Ovary (tissue), 10 donors: ENCODE data around the gene GPR150. TPM values are rescaled to one million over a fixed set of nuclear protein-coding genes. Genes with fewer than 3 reads are reported as not detected.

Experiments
- DNase-seq, 5 donors: peaks; one replicate each; pipeline ENCODE4 v3.0.0-alpha.2; 2019 to 2020
- H3K27ac ChIP-seq, 2 donors: fragments of 200-600 bp; one replicate each; pipeline versions ENCODE4 v1.5.1 to v1.8.0; 2019 to 2022
- H3K27me3 ChIP-seq: fragments of 200-600 bp; one replicate; pipeline ENCODE4 v1.8.0; 2022
- H3K36me3 ChIP-seq: fragments of 200-600 bp; sonication (generic); one replicate; pipeline ENCODE4 v1.5.1; 2019
- H3K4me1 ChIP-seq: one replicate; pipeline ENCODE4 v1.8.1; 2013; ENCODE audit warnings: mild to moderate bottlenecking, moderate library complexity; ENCODE audit not compliant: insufficient read depth
- H3K4me3 ChIP-seq: fragments of 200-600 bp; sonication (generic); one replicate; pipeline ENCODE4 v1.5.1; 2017
- H3K9me3 ChIP-seq, 2 donors: fragments of 200-600 bp in 1 of 2; sonication (generic) in 1 of 2; one replicate each; pipeline versions ENCODE4 v1.5.1 to v1.8.1; 2013 to 2019; ENCODE audit warnings: mild to moderate bottlenecking in 1 of 2, moderate library complexity in 1 of 2
- EP300 ChIP-seq: sonication (generic); formaldehyde crosslinking; IDR thresholded peaks from one replicate; pipeline ENCODE4 v1.6.1; 2017; ENCODE audit warnings: antibody characterized with exemption
- POLR2A ChIP-seq: fragments of 450-650 bp; IDR thresholded peaks from one replicate; pipeline ENCODE4 v1.6.1; 2017; ENCODE audit warnings: antibody characterized with exemption, mild to moderate bottlenecking, moderate library complexity
- WGBS, 3 donors: extraction: QIAGEN DNeasy Blood & Tissue Kit in 1 of 3; methylation state at CpG; one replicate each; pipeline versions ENCODE4 v1.1.5 to v1.1.7; 2013 to 2017; 5-methylcytosine and 5-hydroxymethylcytosine counted together
- intact Hi-C, 4 donors: fragments of 100-400 bp; cut with DNase I; formaldehyde crosslinking; loops; one replicate each; pipeline versions ENCODE4 v1.11.0 to v1.15.1; 2022 to 2023
- long read RNA-seq, 3 donors: library from polyadenylated mRNA in 2 of 3; unstranded in 2 of 3; transcript quantifications; one replicate each; pipeline ENCODE4 v2.0.0 and lab custom pipeline, GENCODE V29; 2021 to 2026
- polyA plus RNA-seq, 2 donors: library from polyadenylated mRNA; stranded (reverse); fragments of 200-250 nt in 1 of 2; fragments of 350-450 nt in 1 of 2; fragmentation: Illumina TruSeq in 1 of 2; extraction: RNeasy Lipid Tissue Mini Kit (QIAGEN cat#74804) in 1 of 2; gene quantifications; one replicate each; pipeline ENCODE4 v1.2.3, GENCODE V29; 2013 to 2014
- total RNA-seq, 7 donors: library from RNA; depleted of rRNA in 2 of 7; stranded (reverse); fragments of >200 nt in 2 of 7; fragmentation: NEBNext Ultra II Directional in 3 of 7; extraction: Animal tissue kit (Norgen Biotek cat#: 25700) in 3 of 7; gene quantifications; one replicate each; pipeline versions ENCODE4 v1.1.0 to v1.2.4, GENCODE V29; 2016 to 2023
- TF ChIP-seq, protein P1 (sequence below), 3 donors: fragments of 450-650 bp in 2 of 3; fragments of 200-600 bp in 1 of 3; IDR thresholded peaks; one replicate each; pipeline versions ENCODE4 v1.5.1 to v1.8.0; 2016 to 2022; ENCODE audit warnings: antibody characterized with exemption in 3 of 3, mild to moderate bottlenecking in 1 of 3
- donor health status: DM: no; HTN: no; CAD: no; lungs with moderate emphysema.
- donor health status: DM: no; HTN: no; CAD: no.
- donor health status: Bipolar disorder and iron deficiency.
- donor health status: DM: yes; HTN: yes; CAD: no.
- donor health status: DM: no; HTN: no; CAD: no.
- donor health status: DM: yes; HTN: yes; CAD: no.

Gene GPR150
- under 1 TPM in 3 of 7 donors, not detected in 4; 0.10 to 0.50 (median 0.10) TPM for total RNA-seq
- under 1 TPM; 0.05 to 0.28 TPM for polyA plus RNA-seq
- long read RNA-seq, donor 1: 0 reads
- long read RNA-seq, donor 2, partial matches to known transcripts: 0 of 1 reads
- long read RNA-seq, donor 2, other reads (novel, unspliced or antisense): 0 of 1 reads
- long read RNA-seq, donor 3: 0 reads

DNA sequence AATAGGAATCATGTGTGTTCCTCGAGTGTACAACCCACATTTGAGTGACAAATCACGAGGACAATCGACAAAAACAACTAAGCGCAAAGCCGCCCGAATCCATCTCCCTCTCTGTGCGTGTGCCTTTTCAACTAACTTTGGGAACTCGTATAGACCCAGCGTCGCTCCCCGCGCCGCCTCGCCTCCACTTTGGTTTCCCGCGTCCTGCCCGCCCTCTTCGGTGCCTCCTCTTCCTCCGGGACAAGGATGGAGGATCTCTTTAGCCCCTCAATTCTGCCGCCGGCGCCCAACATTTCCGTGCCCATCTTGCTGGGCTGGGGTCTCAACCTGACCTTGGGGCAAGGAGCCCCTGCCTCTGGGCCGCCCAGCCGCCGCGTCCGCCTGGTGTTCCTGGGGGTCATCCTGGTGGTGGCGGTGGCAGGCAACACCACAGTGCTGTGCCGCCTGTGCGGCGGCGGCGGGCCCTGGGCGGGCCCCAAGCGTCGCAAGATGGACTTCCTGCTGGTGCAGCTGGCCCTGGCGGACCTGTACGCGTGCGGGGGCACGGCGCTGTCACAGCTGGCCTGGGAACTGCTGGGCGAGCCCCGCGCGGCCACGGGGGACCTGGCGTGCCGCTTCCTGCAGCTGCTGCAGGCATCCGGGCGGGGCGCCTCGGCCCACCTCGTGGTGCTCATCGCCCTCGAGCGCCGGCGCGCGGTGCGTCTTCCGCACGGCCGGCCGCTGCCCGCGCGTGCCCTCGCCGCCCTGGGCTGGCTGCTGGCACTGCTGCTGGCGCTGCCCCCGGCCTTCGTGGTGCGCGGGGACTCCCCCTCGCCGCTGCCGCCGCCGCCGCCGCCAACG is at the start of gene GPR150:
Gene GPR150, plus strand, starts transcription at position 58 of the 840 bp plus-strand sequence. Its CDS starts 189 bp downstream, at position 247.
- H3K27ac ChIP-seq: no peak within 1 kb of the TSS
- intact Hi-C loops: loop anchor here in 1 of 4 donors (10.0 kb wide), 1 partner anchor 975 kb away; no protein-coding TSS in a partner anchor
- no peaks in the 10 kb centered on the region for H3K27me3 ChIP-seq
- H3K9me3 ChIP-seq: no peaks in the 10 kb centered on the region
- TF ChIP-seq POLR2A (no peak), EP300 (no peak)
- TF ChIP-seq, protein P1, sequence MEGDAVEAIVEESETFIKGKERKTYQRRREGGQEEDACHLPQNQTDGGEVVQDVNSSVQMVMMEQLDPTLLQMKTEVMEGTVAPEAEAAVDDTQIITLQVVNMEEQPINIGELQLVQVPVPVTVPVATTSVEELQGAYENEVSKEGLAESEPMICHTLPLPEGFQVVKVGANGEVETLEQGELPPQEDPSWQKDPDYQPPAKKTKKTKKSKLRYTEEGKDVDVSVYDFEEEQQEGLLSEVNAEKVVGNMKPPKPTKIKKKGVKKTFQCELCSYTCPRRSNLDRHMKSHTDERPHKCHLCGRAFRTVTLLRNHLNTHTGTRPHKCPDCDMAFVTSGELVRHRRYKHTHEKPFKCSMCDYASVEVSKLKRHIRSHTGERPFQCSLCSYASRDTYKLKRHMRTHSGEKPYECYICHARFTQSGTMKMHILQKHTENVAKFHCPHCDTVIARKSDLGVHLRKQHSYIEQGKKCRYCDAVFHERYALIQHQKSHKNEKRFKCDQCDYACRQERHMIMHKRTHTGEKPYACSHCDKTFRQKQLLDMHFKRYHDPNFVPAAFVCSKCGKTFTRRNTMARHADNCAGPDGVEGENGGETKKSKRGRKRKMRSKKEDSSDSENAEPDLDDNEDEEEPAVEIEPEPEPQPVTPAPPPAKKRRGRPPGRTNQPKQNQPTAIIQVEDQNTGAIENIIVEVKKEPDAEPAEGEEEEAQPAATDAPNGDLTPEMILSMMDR (IDR thresholded peaks at IDR 0.05): no peak
- no peaks in the 10 kb centered on the region for H3K36me3 ChIP-seq
- H3K4me3 ChIP-seq: peak within 1 kb of the TSS; percentile 43
- DNase-seq: peak in 2 of 5 donors; percentile 30 to 50
- H3K4me1 ChIP-seq: peaks cover 8% of the 10 kb centered on the region
- 0 to 1% (median 1%) methylated on average over 36 to 85 of the region's 85 CpGs for WGBS, 3 donors

DNA sequence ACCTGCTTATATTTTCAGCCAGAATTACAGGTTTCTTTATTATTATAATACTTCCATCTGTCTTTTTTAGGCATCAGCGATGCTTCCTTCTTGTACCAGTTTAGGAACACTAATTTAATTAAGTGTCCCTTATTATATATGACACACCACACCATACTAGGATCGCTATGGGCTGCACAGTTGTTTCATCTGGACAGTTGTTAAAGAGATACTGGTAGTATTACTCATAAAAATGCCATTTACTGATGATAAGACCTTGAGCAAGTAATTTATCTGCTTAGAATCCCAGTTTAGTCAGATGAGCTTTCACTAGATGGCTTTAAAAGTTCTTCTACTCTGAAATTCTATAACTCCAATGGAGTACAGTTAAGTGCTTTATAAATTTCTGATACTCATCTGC is 47.9 kb upstream of the GPR150 start:
- Histone ChIP-seq H3K27ac (no peak overlapping the region), H3K4me3 (no peak overlapping the region), H3K36me3 (no peaks in the 10 kb centered on the region), H3K27me3 (no peaks in the 10 kb centered on the region), H3K9me3 (no peaks in the 10 kb centered on the region), H3K4me1 (no peaks in the 10 kb centered on the region)
- intact Hi-C loops: no loop called here
- no peak for DNase-seq
- WGBS, 3 donors: 69 to 84% (median 83%) methylated on average over 2 of the region's 2 CpGs
- TF ChIP-seq POLR2A (no peak), EP300 (no peak)
- TF ChIP-seq, protein P1 (IDR thresholded peaks at IDR 0.05): no peak

DNA sequence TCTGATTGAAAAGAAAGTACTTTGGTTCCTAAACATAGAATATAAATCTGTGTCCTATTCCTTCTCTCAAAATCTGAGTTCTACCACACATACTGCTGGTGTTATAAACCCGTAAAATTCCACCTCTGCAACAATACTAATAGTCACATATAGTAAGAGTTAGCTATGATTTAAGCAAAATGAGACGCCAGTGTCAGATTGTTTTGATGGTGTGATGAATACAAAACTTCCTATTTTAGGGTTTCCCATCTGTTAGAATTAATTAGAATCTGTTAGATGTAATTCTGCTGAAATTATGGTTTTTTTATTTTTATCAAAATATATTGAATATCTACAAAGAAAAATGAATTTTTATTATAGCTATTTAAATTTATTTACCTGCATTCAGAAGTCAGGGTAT is 38.3 kb upstream of the GPR150 start:
- H3K4me3 ChIP-seq: no peak overlapping the region
- 93 to 95% (median 94%) methylated on average over 2 of the region's 2 CpGs for WGBS, 3 donors
- intact Hi-C loops: no loop called here
- H3K36me3 ChIP-seq: no peaks in the 10 kb centered on the region
- H3K4me1 ChIP-seq: no peaks in the 10 kb centered on the region
- no peak for DNase-seq
- TF ChIP-seq POLR2A (no peak), EP300 (no peak)
- TF ChIP-seq, protein P1 (IDR thresholded peaks at IDR 0.05): no peak
- no peaks in the 10 kb centered on the region for H3K9me3 ChIP-seq
- H3K27ac ChIP-seq: no peak overlapping the region
- H3K27me3 ChIP-seq: no peaks in the 10 kb centered on the region

DNA sequence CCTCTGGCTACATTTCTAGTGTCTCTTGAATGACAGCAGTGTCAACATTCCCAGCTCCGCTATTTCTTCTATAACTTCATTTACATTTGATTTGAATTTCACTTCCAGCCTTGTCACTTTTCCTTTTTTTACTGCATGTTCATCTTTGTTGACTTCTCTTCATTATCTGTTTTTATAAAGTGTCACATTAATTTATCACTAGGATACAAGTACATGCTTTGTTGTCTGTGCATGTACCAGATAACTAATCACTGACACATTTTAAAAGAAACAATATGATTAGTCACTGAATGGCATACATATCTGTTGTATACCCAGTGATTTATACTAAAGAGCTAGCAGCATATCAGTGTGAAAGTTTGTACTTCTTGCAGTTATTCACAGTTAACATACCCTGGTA is 35.9 kb upstream of the GPR150 start:
- TF ChIP-seq, protein P1 (IDR thresholded peaks at IDR 0.05): no peak
- no peak for TF ChIP-seq POLR2A
- TF ChIP-seq EP300: no peak
- DNase-seq: no peak
- H3K27ac ChIP-seq: no peak overlapping the region
- no peaks in the 10 kb centered on the region for H3K4me1 ChIP-seq
- H3K9me3 ChIP-seq: no peaks in the 10 kb centered on the region
- WGBS, 3 donors: 93 to 100% (median 98%) methylated on average over 1 of the region's 1 CpG
- no peaks in the 10 kb centered on the region for H3K36me3 ChIP-seq
- intact Hi-C loops: no loop called here
- no peaks in the 10 kb centered on the region for H3K27me3 ChIP-seq
- H3K4me3 ChIP-seq: no peak overlapping the region
